Measurements from ENCODE around the gene CNTD1.
"Not testable (repeated sequence)": the region's sequence is repeated elsewhere in the genome, so short reads cannot be mapped to it uniquely, and the experiment has no call there.

DNA sequence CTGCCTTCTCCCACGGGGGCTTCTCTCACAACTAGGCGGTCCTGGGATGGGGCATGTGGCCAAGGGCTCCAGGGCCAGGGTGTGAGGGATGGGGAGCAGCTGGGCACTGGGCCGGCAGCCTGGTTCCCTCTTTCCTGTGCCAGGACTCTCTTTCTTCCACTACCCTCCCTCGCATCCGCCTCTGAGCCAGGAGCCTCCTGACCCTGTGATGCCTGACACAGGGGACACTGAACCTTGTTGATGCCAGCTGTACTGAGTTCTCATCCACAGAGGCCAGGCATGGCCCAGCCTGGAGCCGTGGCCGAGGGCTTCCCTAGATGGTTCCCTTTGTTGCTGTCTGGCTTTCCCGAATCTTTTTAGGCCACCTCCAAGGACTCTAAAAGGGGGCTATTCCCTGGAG, 57.9 kb downstream of the CNTD1 start:
- TF ChIP-seq, protein P1, sequence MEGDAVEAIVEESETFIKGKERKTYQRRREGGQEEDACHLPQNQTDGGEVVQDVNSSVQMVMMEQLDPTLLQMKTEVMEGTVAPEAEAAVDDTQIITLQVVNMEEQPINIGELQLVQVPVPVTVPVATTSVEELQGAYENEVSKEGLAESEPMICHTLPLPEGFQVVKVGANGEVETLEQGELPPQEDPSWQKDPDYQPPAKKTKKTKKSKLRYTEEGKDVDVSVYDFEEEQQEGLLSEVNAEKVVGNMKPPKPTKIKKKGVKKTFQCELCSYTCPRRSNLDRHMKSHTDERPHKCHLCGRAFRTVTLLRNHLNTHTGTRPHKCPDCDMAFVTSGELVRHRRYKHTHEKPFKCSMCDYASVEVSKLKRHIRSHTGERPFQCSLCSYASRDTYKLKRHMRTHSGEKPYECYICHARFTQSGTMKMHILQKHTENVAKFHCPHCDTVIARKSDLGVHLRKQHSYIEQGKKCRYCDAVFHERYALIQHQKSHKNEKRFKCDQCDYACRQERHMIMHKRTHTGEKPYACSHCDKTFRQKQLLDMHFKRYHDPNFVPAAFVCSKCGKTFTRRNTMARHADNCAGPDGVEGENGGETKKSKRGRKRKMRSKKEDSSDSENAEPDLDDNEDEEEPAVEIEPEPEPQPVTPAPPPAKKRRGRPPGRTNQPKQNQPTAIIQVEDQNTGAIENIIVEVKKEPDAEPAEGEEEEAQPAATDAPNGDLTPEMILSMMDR (IDR thresholded peaks at IDR 0.05), result not testable (repeated sequence)
- not testable (repeated sequence) for TF ChIP-seq POLR2A (IDR thresholded peaks at IDR 0.05)

Measured in lower leg skin (tissue), 3 donors.